Cardiac fibroblast (primary cell): ENCODE results near the gene SAPCD1.
A peak's percentile ranks its signal among the peaks of the same experiment; 100 is the strongest.

Experiments used
- DNase-seq, 2 donors: peaks; one replicate each; pipeline versions ENCODE4 v3.0.0 to v3.0.0-alpha.2; 2010; ENCODE audit warnings: low read depth in 2 of 2
- H3K4me3 ChIP-seq, 2 donors: replicated peaks in 1 of 2; 1 replicate in 1 of 2; 2 replicates in 1 of 2; pipeline ENCODE4 v1.5.1; 2011; ENCODE audit warnings: low read depth in 2 of 2, low read length in 2 of 2, mild to moderate bottlenecking in 2 of 2, moderate library complexity in 1 of 2
- TF ChIP-seq, protein P1 (sequence below): IDR thresholded peaks from one replicate; pipeline ENCODE4 v1.5.1; 2011; ENCODE audit warnings: low read depth, mild to moderate bottlenecking, low read length, inconsistent platforms

The SAPCD1 gene

DNA sequence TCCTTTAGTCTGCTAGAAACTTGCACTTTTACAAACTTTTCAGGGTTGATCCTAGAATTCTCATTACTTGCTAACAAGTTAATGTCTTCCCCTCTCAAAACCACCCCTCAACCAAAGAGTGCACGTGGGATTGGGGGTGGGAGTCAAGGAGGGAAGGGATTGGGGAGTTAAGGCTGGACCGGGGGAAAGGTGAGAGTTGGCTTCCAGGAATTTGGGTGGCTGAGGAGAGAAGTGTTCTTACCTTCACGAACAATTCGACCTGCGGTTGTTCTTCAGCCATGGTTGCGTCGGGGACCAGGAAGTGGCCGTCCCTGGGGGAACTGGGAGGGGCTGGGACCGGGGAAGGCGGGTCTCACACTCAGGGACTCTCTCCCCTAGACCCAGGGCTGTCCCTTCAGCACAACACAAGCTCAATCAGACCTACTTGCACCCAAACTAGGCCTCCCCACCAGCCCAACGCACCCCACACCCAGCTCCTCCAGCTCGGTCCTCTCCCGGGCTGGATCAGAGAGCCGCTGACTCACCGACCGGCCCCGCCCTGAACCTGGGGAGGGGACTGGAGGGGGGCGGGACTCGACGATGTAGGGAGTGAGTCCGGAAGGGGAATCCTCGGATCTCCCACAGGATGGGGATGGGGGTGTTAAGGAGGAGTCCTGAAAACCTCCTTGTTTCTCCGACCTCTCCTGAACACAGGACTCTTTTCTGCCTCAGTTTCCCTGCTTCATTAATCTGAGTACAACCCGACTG is 26.3 kb upstream of the SAPCD1 start, which contains the start of gene CLIC1:
TSS of gene CLIC1 (minus strand) at position 510 of the 747 bp plus-strand sequence. CDS start at position 280, 230 bp downstream.
- DNase-seq: peak; percentile 84

DNA sequence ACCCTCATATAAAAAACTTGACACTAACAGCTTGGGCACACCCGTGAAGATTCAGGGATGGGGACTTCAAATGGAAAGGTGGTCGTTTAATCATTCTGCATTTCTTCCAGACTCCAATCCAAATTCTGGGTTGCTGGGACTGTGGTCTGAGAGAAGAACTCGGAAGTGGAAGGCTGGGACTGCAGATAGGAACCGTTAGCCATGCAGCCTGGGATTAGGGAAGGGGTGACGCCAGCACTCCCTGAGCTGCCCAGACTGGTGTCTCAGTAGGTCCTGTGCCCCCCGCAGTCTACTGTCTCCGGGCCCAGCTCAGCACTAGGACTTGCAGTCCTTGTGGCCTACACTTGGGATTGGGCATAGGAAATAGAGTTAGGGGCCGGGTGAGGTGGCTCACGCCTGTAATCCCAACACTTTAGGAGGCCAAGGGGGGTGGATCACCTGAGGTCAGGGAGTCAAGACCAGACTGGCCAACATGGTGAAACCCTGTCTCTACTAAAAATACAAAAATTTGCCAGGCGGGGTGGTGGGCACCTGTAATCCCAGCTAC is 25.6 kb upstream of the SAPCD1 start:
- no peak for DNase-seq
- peak overlapping the region; percentile 85 to 88 for H3K4me3 ChIP-seq
- TF ChIP-seq, protein P1, sequence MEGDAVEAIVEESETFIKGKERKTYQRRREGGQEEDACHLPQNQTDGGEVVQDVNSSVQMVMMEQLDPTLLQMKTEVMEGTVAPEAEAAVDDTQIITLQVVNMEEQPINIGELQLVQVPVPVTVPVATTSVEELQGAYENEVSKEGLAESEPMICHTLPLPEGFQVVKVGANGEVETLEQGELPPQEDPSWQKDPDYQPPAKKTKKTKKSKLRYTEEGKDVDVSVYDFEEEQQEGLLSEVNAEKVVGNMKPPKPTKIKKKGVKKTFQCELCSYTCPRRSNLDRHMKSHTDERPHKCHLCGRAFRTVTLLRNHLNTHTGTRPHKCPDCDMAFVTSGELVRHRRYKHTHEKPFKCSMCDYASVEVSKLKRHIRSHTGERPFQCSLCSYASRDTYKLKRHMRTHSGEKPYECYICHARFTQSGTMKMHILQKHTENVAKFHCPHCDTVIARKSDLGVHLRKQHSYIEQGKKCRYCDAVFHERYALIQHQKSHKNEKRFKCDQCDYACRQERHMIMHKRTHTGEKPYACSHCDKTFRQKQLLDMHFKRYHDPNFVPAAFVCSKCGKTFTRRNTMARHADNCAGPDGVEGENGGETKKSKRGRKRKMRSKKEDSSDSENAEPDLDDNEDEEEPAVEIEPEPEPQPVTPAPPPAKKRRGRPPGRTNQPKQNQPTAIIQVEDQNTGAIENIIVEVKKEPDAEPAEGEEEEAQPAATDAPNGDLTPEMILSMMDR: no peak

More for the DNA sequence above, 26.3 kb upstream of the SAPCD1 start, which contains the start of gene CLIC1:
- TF ChIP-seq, protein P1: no peak
- peak within 1 kb of the TSS; percentile 85 to 88 for H3K4me3 ChIP-seq

DNA sequence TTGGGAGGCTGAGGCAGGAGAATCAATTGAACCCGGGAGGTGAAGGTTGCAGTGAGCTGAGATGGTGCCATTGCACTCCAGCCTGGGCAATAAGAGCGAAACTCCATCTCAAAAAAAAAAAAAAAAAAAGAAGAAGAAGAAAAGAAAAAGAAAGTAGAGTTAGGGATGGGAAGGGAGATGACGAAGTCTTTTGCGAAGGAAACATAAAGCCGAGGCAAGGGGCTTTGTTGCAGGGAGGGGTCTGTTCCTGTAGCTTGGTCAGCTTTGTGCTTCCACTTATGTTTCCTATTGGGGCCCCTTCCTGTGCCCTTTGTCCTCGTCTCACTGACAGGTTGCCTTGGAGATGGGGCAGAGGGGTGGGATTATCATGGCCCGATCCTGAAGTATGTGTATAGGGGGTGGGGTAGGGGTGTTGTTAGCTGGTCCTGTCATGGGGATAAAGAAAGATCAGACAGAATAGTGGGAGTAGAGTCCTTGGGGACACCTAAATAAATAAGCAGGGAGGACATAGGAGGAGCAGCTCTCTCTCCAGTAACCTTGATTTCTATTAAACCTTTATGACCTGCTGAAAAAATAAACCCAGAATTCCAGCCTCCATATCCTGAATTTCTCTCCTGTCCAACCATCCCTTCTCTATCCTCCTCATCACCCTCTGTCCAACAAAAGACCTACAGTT is 25.0 kb upstream of the SAPCD1 start:
- DNase-seq: peak in 1 of 2 donors; percentile 57
- TF ChIP-seq, protein P1: no peak
- no peak overlapping the region for H3K4me3 ChIP-seq

DNA sequence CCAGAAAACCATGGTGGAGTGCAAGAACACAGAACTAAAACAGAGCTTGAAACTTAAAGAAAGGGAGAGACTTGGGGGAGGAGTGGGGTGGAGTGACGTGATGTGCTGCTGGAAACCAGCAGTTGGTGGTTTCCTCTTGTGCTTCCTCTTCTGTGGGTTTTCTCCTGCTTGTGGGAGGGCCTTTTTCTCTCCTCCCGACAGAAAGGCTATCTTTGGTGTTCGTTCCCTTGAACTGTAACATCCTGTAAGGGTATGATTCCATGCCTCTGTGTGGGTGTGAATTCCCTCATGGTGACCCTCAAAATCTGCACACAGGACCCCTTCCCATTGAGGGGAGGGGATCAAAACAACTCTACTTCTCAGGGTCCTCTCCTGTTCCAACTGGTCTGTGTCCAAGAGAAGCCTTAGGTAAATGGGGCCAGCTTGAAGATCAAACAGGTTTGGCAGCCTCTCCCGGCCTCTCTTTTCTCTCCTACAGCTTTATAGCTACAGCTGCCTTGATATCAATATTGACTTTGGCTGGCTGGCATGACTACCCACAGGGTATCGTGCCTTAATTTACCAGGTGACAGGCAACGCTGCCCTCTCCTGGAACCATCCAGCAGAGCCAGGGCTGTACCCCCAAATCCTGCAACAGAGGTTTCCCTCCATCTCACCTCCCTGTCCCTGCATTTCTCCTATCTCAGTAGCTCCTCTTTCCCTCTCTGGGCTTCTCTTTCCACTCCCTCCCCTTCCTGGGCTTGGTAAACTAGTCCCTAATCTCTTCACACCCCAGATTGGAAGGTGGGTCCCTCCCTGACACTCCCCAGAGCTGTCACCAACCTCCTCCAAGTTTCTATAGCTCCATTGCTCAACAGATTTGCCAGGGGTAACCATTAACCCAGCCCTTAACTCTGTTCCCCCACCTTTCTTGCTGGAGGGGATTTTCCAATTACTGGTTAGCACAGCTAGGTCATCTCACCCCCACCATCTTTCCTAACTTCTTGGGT is 24.2 kb upstream of the SAPCD1 start:
- peak overlapping the region in 1 of 2 donors; percentile 11 for H3K4me3 ChIP-seq
- TF ChIP-seq, protein P1: peak; percentile 10
- peak; percentile 84 to 91 for DNase-seq

DNA sequence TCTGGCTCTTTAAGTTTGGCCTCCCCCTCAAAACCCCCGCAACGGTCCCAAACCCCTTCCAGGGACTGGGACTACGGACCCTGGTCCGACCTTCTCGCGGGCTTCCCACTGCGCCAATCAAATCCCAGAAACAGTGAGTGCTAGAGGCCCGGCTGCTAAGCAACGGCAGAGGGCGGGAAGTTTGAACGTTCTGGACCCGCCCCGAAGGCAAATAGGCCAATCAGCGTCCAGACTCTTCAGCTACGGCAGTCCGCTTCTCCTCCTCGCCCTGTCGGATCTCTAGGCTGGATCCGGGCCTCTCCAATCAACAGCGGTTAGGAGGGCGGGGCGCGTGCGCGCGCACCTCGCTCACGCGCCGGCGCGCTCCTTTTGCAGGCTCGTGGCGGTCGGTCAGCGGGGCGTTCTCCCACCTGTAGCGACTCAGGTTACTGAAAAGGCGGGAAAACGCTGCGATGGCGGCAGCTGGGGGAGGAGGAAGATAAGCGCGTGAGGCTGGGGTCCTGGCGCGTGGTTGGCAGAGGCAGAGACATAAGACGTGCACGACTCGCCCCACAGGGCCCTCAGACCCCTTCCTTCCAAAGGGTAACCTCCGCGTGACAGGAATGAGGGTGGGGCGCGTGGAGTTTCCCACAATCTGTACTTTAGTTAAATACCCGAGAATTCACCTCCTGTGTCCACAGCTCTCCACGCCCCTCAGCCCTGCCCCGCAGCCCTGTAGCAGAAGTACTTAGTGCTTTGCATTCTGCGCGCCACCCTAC is 22.6 kb upstream of the SAPCD1 start, which contains the start of gene MSH5:
TSS of gene MSH5 (plus strand) at position 367 of the 758 bp plus-strand sequence. CDS start 462 bp downstream, outside the sequence.
- TF ChIP-seq, protein P1: no peak
- peak within 1 kb of the TSS; percentile 89 to 94 for H3K4me3 ChIP-seq
- DNase-seq: peak; percentile 99
